ENCODE measurements around the gene KIAA0753. TPM values are rescaled to one million over a fixed set of nuclear protein-coding genes. Genes with fewer than 3 reads are reported as not detected.
"Not testable (repeated sequence)": the region's sequence is repeated elsewhere in the genome, so short reads cannot be mapped to it uniquely, and the experiment has no call there.

Gene KIAA0753
- total RNA-seq, 4 donors from 2014 or later, result 33.9 to 58.8 (median 40.2) TPM

DNA sequence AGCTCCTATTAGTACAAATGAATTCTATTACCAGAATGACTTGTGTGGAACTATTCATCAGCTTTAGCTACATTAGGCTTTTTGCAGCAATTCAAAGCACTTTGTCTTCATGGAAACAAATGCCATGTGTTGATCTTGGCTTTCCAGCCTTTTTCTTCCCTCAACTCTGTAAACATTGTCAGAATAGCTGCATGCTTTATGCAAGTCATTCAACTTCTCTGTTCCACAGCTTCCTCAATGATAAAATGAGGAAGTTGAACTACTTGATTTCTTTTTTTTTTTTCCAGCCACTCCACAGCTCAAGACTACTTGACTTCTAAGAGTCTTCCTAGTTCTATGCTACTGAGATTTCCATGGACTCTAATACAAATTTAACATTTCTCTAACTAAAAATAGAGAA is 41.1 kb downstream of the KIAA0753 start:
- no peak for ATAC-seq
- H3K9me3 ChIP-seq, result no peaks in the 10 kb centered on the region
- H3K36me3 ChIP-seq, result peaks cover 5 to 78% of the 10 kb centered on the region in 2 donors

GRCh38 chr17:6597727-6598126 is 42.8 kb downstream of the KIAA0753 start:
- WGBS, 2 donors (ENCODE audit: low coverage in 1 of 2), result 17 to 71% methylated on average over 1 of the region's 1 CpG
- TF ChIP-seq EP300 (IDR thresholded peaks at IDR 0.05), result no peak
- TF ChIP-seq POLR2A (IDR thresholded peaks at IDR 0.05), result no peak
- no peak for TF ChIP-seq CTCF (IDR thresholded peaks at IDR 0.05)
- TF ChIP-seq POLR2AphosphoS5 (IDR thresholded peaks at IDR 0.05), result no peak
- Histone ChIP-seq H3K4me1 (peaks cover 0 to 28% (median 19%) of the 10 kb centered on the region in 3 donors), H3K9me3 (no peaks in the 10 kb centered on the region), H3K4me3 (no peak overlapping the region), H3K27ac (peak overlapping the region in 2 of 4 donors; percentile 13 to 43), H3K27me3 (no peaks in the 10 kb centered on the region), H3K36me3 (peaks cover 7 to 90% of the 10 kb centered on the region in 2 donors)
- no peak for ATAC-seq

More for the DNA sequence above, 41.1 kb downstream of the KIAA0753 start:
- peaks cover 0 to 45% (median 26%) of the 10 kb centered on the region in 3 donors for H3K4me1 ChIP-seq
- no peak overlapping the region for H3K4me3 ChIP-seq
- no peak for TF ChIP-seq CTCF (IDR thresholded peaks at IDR 0.05)
- no peak for TF ChIP-seq EP300 (IDR thresholded peaks at IDR 0.05)
- no peak for TF ChIP-seq POLR2AphosphoS5 (IDR thresholded peaks at IDR 0.05)
- no peak for TF ChIP-seq POLR2A (IDR thresholded peaks at IDR 0.05)
- H3K27ac ChIP-seq, result no peak overlapping the region
- no peaks in the 10 kb centered on the region for H3K27me3 ChIP-seq

GRCh38 chr17:6596941-6597340 is 43.6 kb downstream of the KIAA0753 start:
- Histone ChIP-seq H3K36me3 (peaks cover 7 to 94% of the 10 kb centered on the region in 2 donors), H3K9me3 (no peaks in the 10 kb centered on the region), H3K27ac (no peak overlapping the region), H3K4me1 (peaks cover 0 to 25% (median 19%) of the 10 kb centered on the region in 3 donors), H3K4me3 (no peak overlapping the region), H3K27me3 (no peaks in the 10 kb centered on the region)
- 90 to 94% methylated on average over 4 of the region's 4 CpGs for WGBS, 2 donors (ENCODE audit: low coverage in 1 of 2)
- no peak for ATAC-seq
- TF ChIP-seq POLR2AphosphoS5 (IDR thresholded peaks at IDR 0.05) (no peak), EP300 (IDR thresholded peaks at IDR 0.05) (no peak), CTCF (IDR thresholded peaks at IDR 0.05) (no peak), POLR2A (IDR thresholded peaks at IDR 0.05) (no peak)

DNA sequence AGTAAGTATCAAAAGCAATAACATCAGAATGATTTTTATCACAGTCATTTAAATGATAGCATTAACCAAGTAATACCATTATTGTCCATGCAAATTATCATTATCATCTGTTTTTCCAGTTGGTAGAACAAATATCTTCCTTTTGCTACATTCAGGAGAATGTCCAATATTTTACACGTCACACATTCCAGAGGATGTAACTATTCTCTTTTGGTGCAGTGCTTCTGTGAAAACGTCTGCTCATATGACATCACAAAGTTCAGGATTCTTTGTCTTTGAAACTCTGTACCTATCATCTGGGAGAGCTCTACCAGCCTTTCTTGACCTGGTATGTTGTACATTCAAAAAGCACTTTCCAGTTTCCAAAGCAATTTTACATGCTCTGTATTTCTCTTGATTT is 44.0 kb downstream of the KIAA0753 start:
- H3K9me3 ChIP-seq, result no peaks in the 10 kb centered on the region
- peaks cover 0 to 25% (median 21%) of the 10 kb centered on the region in 3 donors for H3K4me1 ChIP-seq
- H3K27me3 ChIP-seq, result no peaks in the 10 kb centered on the region
- peaks cover 7 to 95% of the 10 kb centered on the region in 2 donors for H3K36me3 ChIP-seq
- H3K27ac ChIP-seq, result no peak overlapping the region
- TF ChIP-seq CTCF (IDR thresholded peaks at IDR 0.05) (no peak), POLR2A (IDR thresholded peaks at IDR 0.05) (no peak), POLR2AphosphoS5 (IDR thresholded peaks at IDR 0.05) (no peak), EP300 (IDR thresholded peaks at IDR 0.05) (no peak)
- no peak overlapping the region for H3K4me3 ChIP-seq
- WGBS, 2 donors (ENCODE audit: low coverage in 1 of 2), result 49 to 52% methylated on average over 2 of the region's 2 CpGs
- no peak for ATAC-seq

DNA sequence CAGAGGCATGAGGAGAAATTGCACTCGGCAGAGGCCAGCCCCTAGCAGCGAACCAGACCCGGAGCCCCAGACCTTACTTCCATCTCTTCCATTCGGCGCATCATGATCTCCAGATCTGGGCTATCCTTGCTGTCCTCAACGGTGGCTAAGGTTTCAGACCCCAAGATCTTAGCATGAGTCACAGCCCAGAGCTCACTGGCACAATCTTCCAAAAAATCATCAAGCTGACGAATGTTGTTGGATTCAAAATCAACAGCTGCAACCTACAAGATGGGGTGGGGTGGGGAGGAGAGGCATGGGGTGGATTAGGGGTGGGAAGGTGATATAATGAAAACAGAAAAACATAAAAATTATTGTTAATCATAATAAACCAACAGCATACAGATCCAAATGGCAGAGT is 44.4 kb downstream of the KIAA0753 start:
- ATAC-seq, result no peak
- TF ChIP-seq CTCF (IDR thresholded peaks at IDR 0.05) (no peak), EP300 (IDR thresholded peaks at IDR 0.05) (no peak), POLR2AphosphoS5 (IDR thresholded peaks at IDR 0.05) (no peak), POLR2A (IDR thresholded peaks at IDR 0.05) (no peak)
- WGBS, 2 donors (ENCODE audit: low coverage in 1 of 2), result 73% methylated on average over 5 of the region's 7 CpGs; no CpG with 5 or more reads in 1 of the 2 donors

GRCh38 chr17:6593371-6593770 is 47.1 kb downstream of the KIAA0753 start:
- WGBS, 2 donors (ENCODE audit: low coverage in 1 of 2), result 83 to 100% methylated on average over 1 to 3 of the region's 14 CpGs
- not testable (repeated sequence) for H3K4me3 ChIP-seq, H3K9me3 ChIP-seq, ATAC-seq, H3K27me3 ChIP-seq, H3K27ac ChIP-seq
- peaks cover 0 to 10% (median 5%) of the 10 kb centered on the region in 3 donors for H3K4me1 ChIP-seq
- H3K36me3 ChIP-seq, result peaks cover 12 to 97% of the 10 kb centered on the region in 2 donors

More for the DNA sequence above, 44.4 kb downstream of the KIAA0753 start:
- Histone ChIP-seq H3K4me1 (peaks cover 0 to 25% (median 21%) of the 10 kb centered on the region in 3 donors), H3K4me3 (no peak overlapping the region), H3K27ac (no peak overlapping the region), H3K36me3 (peaks cover 7 to 96% of the 10 kb centered on the region in 2 donors), H3K9me3 (no peaks in the 10 kb centered on the region), H3K27me3 (no peaks in the 10 kb centered on the region)

Measured in gastroesophageal sphincter (tissue), 4 donors.